ENCODE data around the gene ARHGAP6.

ARHGAP6 gene

DNA sequence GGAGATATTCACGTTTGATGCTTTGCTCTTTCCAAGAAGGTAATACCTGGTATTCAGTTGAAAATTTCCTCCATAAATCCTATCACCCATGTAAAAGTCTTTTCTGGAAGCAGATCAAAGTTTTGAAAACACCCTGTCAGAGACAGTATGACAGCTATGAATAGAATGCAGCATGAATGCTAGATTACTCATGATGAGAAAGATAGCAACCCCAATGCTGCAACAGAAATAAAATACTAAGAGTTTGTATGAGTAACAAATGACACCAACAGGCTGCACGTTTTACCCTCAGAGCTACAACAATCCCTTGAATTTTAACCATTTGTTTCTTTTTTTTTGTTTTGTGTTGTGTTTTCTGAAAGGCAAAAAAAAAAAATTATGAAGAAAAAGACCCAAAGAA lies 108.6 kb downstream of the ARHGAP6 start:
- H3K4me3 ChIP-seq (ENCODE audit: low read depth, low read length), result no peak overlapping the region
- TF ChIP-seq, protein P1, sequence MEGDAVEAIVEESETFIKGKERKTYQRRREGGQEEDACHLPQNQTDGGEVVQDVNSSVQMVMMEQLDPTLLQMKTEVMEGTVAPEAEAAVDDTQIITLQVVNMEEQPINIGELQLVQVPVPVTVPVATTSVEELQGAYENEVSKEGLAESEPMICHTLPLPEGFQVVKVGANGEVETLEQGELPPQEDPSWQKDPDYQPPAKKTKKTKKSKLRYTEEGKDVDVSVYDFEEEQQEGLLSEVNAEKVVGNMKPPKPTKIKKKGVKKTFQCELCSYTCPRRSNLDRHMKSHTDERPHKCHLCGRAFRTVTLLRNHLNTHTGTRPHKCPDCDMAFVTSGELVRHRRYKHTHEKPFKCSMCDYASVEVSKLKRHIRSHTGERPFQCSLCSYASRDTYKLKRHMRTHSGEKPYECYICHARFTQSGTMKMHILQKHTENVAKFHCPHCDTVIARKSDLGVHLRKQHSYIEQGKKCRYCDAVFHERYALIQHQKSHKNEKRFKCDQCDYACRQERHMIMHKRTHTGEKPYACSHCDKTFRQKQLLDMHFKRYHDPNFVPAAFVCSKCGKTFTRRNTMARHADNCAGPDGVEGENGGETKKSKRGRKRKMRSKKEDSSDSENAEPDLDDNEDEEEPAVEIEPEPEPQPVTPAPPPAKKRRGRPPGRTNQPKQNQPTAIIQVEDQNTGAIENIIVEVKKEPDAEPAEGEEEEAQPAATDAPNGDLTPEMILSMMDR (IDR thresholded peaks at IDR 0.05; ENCODE audit: low read depth, low read length), result no peak

DNA sequence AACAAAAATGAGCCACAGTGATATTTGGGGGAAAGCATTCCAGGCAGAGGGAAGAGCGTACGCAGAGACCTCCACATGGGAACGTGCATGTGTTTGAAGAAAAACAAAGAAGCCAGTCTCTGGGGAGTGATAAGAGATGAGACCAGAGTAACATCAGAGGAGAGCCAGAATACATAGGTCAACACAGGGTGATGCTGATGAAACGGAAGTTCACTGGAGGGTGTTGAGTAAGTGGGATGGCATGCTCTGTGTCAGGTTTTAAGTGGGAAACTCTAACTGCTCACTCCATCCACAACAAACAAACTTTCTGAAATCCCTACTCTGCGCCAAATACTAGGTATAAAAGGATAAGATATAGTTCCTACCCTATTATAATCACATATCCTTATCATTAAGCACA lies 110.0 kb downstream of the ARHGAP6 start:
- no peak overlapping the region for H3K4me3 ChIP-seq (ENCODE audit: low read depth, low read length)
- TF ChIP-seq, protein P1 (IDR thresholded peaks at IDR 0.05; ENCODE audit: low read depth, low read length), result no peak

DNA sequence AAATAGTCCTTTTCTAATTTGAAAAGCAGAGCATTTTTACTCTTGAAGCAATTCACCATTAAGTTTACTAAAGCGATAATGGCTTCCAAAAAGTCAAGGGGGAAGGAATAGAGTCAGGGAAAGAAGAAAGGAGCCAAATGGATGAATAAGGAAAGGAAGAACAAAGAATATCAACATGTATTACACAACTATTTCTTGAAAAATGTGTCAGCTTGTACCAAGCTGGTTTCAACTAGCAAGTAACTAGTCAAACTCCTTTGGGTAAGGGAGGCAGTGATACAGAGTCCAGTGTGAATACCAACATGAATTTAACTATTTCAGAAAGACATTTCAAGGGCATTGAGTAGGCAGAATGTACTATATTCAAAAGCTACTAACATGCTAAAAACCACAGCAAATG lies 112.1 kb downstream of the ARHGAP6 start:
- no peak overlapping the region for H3K4me3 ChIP-seq (ENCODE audit: low read depth, low read length)
- TF ChIP-seq, protein P1 (IDR thresholded peaks at IDR 0.05; ENCODE audit: low read depth, low read length), result no peak

DNA sequence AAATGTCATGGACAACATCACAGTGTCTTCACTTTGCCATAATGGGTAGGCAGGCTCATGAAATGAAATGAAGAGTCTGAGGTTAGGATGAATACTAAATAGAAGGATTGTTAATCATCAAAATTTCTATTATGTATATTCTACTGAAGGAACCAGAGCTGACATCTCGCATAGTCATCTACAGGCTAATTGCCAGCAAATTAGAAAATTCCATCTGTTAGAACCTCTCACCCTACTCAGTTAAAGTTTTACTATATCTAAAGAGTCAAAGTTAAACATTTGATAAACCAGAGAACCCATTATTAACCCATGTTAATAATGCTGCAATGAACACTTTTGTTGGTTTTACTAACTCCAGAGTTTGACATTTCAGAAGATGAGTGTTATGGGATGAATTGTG lies 114.6 kb downstream of the ARHGAP6 start:
- TF ChIP-seq, protein P1 (IDR thresholded peaks at IDR 0.05; ENCODE audit: low read depth, low read length), result no peak
- H3K4me3 ChIP-seq (ENCODE audit: low read depth, low read length), result no peak overlapping the region

DNA sequence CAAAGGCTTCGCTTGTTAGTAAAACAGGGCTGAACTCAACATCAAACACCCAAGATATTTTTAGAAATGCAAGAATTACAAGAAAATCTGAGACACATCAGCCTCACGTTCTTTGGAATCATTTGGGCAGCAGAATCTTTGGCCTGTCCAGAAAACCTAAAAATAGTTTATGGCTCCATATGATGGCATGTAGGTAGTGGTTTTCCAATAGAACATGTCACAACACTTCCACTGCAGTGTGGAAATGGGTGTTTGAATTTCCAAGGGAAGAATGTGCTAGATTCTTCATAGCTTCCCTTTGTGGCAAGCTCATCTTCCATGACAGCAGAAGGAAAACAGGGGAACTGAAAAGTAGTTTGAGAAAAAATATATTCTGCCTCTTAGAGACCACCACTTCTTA lies 118.8 kb downstream of the ARHGAP6 start:
- TF ChIP-seq, protein P1 (IDR thresholded peaks at IDR 0.05; ENCODE audit: low read depth, low read length), result no peak
- no peak overlapping the region for H3K4me3 ChIP-seq (ENCODE audit: low read depth, low read length)

DNA sequence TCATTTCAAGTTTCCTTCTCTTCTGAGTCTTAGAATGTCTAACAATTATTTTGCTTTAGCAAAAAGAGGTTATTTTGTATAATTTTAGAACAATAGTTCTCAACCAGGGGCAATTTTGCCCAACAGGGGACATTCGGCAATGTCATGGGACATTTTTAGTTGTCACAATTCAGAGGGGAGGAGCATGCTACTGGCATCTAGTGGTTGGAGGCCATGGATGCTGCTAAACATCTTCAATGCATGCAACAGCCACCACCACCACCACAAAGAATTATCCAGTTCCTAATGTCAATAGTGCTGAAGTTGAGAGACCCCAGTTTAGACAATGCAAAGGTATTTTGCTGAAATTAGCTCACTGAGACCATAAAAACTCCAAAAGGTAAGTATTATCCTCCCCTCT lies 122.5 kb downstream of the ARHGAP6 start:
- TF ChIP-seq, protein P1 (IDR thresholded peaks at IDR 0.05; ENCODE audit: low read depth, low read length), result no peak
- H3K4me3 ChIP-seq (ENCODE audit: low read depth, low read length), result no peak overlapping the region

DNA sequence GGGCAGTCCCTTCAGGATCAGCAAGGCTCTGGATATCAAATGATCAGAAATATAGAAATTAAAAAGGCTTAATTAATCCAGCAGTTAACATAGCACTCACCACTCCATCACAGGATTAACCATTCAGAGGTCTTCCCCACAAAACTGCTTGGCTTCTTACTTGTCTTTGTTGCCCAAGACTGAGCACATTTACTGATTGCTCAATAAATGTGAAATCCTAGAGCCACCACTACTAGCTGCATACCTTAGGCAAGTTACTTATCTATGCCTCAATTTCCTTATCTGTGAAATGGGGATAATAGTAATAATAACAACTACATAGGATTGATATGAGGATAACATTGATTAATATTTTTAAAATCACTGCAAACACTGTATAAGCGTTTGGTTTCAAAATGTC lies 124.2 kb downstream of the ARHGAP6 start:
- no peak overlapping the region for H3K4me3 ChIP-seq (ENCODE audit: low read depth, low read length)
- TF ChIP-seq, protein P1 (IDR thresholded peaks at IDR 0.05; ENCODE audit: low read depth, low read length), result no peak
